ENCODE data around the gene TRAPPC2B.
"Not testable (repeated sequence)": the region's sequence is repeated elsewhere in the genome, so short reads cannot be mapped to it uniquely, and the experiment has no call there.

Gene TRAPPC2B

DNA sequence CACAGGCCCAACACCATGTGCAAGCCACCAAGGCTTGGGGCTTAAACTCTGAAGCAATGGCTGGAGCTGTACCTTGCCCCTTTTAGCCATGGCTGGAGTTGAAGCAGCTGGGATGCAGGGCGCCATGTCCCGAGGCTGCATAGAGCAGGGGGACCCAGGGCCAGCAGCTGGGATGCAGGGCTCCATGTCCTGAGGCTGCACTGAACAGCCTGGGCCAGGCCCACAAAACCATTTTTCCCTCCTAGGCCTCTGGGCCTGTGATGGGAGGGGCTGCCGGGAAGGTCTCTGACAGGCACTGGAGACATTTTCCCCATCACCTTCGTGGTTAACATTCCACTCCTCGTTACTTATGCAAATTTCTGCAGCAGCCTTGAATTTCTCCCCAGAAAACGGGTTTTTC is 10.8 kb downstream of the TRAPPC2B start:
- no peak for DNase-seq (ENCODE audit: low read depth in 2 of 2)

DNA sequence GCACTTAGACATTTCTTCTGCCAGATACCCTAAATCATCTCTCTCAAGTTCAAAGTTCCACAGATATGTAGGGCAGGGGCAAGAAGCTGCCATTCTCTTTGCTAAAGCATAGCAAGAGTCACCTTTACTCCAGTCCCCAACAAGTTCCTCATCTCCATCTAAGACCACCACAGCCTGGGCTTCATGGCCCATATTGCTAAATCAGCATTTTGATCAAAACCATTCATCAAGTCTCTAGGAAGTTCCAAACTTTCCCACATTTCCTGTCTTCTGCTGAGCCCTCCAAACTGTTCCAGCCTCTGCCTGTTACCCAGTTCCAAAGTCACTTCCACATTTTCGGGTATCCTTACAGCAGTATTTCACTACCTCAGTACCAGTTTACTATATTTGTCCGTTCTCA is 11.3 kb downstream of the TRAPPC2B start:
- not testable (repeated sequence) for DNase-seq (ENCODE audit: low read depth in 2 of 2)

DNA sequence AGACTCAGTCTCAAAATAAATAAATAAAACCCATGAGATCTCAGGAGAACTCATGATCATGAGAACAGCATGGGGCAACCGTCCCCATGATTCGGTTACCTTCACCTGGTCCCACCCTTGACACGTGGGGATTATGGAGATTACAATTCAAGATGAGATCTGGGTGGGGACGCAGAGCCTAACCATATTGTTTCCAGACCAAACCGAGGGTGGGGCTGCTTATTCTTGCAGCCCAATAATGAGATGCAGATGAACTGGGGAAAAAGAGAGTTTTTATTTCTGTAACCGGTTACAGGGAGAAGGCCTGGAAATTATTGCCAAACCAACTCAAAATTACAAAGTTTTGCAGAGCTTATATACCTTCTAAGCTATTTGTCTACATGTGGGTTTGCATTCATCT is 12.8 kb downstream of the TRAPPC2B start:
- DNase-seq (ENCODE audit: low read depth in 2 of 2): no peak

DNA sequence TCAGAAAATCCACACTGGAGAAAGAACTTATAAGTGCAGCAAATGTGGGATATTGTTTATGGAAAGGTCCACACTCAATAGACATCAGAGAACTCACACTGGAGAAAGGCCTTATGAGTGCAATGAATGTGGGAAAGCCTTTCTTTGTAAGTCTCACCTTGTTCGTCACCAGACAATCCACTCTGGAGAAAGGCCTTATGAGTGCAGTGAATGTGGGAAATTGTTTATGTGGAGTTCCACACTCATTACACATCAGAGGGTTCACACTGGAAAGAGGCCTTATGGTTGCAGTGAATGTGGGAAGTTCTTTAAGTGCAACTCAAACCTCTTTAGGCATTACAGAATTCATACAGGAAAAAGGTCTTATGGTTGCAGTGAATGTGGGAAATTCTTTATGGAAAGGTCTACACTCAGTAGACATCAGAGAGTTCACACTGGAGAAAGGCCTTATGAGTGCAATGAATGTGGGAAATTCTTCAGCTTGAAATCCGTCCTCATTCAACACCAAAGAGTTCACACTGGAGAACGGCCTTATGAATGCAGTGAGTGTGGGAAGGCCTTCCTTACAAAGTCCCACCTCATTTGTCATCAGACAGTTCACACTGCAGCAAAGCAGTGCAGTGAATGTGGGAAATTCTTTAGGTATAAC is 14.3 kb downstream of the TRAPPC2B start:
- DNase-seq (ENCODE audit: low read depth in 2 of 2): no peak

DNA sequence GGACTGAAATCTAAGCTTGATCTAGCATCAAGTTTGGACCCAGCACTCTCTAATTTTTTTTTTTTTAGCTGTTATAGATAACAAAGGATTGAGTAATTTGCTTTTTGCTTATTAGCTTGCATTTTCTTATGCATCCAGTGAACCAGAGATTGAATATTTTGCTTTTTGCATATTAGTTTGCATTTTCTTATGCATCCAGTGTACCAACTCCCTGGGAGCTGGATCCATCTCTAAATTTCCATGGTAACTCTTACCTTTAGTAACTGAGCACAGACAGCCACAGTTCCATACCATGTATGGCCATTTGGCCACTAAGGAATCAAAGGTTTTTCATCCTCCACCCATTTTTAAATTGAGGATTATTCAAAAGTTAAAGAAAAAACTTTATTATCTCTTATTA is 17.6 kb downstream of the TRAPPC2B start:
- no peak for DNase-seq (ENCODE audit: low read depth in 2 of 2)

DNA sequence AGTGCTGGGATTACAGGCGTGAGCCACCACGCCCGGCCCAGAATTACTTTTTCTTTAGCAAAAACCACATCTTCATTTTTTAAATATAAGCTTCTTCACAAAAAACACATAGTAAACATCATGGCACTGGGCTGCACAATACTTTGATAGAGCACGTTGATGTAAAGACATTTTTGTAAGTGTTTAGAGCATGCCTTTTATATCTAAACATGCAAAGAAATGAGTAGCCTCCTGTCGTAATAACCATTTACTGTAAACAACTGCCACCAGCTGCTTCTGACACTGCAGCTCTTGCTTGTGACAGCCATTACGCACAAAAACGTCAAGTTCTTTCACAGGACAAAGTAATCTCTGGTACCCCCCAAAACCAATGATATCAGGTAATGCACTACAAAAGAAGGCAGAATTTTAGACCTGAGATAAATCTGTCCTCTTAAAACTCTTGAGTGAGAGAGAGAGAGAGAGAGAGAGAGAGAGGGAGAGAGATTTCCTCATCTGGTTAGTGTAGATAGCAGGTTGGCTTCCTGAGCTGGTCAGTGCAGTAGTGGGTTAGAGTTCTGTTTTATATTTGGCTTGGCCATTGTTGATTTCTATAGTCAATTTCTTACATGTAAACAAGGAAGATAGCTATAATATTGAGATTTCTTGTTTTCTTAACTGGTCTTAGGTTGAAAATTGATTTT is 19.6 kb downstream of the TRAPPC2B start:
- DNase-seq (ENCODE audit: low read depth in 2 of 2): no peak

DNA sequence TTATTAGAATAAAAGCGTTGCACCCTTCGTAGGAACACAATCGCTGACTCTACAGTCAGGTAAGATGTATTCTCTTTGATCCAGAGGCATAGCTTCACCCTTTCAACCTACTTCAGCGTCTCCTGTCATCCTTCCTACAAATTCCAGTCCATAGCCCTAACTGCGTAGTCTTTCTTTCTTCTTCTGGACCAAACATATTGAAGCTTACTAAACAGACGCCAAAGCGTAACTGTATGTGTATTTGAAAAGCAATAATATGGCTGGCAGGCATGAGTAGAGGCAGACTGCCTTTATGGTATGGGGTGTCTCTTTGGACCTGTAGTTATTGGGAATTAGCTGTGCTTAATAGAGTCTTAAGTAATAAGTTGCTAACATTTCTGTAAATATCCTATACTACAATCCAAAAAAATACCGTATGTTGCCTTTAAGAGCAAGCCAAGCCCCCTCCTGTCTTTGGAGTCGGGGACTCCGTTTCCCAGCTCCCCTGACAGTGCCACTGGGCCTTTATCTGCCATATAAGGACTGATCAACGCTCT is 25.9 kb downstream of the TRAPPC2B start:
- DNase-seq (ENCODE audit: low read depth in 2 of 2): no peak

DNA sequence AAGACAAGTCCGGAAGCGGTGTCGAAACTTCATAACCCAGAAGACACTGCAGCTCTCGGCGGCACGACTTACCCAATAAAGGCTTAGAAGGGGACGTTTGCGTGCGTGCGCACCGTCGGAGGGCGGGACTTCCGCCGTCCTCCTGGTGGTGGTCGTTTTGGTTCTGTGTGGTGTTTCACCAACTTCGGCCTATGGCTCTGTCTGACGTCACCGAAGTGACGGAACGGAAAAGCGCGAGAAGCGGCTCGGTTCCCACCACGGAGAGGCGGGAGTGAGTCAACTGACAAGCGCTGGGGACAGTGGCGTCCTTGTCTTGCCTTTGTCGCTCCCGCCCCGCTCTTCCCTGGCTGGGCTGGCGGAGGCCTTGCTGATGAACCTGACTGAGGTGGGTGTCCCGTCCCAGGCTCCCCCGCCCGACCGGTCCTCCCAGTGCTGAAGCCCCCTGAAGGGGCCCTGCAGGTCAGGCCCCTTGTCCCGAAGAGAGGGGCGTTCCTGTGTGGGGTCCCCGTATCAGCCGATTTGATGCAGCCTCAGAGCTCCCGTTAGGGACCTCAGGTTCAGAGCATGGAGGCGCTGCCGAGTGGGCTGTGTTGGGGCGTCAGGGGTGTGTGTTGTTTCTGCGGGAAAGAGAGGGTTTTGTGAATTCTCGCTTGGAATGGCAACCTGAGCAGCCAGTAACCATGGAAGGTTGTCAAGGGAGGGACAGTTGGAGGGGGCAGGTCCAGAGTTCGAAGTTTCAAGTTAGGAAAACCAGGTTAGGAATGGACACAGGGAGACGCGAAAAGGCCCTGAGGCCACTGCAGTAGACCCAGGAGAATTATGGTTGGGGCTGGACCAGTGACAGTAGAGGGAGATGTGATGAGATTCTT is 26.6 kb downstream of the TRAPPC2B start, which contains the start of gene ZNF548:
Gene ZNF548 (plus strand): TSS at position 125 of the 869 bp plus-strand sequence. CDS start 246 bp downstream, at position 371.
- peak; percentile 96 to 97 for DNase-seq (ENCODE audit: low read depth in 2 of 2)

DNA sequence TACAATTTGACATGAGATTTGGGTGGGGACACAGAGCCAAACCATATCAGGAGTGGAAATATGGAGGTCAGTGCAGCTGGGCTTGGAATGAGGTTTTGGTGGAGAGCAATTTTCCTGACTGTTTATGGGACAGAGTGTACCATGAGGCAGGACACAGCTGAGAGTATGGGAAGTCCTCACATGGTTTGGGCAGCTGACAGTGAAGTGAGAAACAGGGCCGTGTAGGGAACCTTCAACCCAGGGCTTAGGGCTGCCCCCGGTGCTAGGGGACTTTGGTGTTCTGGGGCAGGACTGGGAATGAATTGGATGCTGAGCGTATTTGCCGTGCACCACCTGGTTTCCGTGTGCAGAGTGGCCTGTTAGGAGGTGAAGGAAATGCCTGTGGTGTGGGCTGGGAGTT is 32.4 kb downstream of the TRAPPC2B start:
- DNase-seq (ENCODE audit: low read depth in 2 of 2): no peak

DNA sequence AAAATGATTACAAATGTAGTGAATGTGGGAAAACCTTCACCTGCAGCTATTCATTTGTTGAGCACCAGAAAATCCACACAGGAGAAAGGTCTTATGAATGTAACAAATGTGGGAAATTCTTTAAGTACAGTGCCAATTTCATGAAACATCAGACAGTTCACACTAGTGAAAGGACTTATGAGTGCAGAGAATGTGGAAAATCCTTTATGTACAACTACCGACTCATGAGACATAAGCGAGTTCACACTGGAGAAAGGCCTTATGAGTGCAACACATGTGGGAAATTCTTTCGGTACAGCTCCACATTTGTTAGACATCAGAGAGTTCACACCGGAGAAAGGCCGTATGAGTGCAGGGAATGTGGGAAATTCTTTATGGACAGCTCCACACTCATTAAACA is 35.5 kb downstream of the TRAPPC2B start:
- no peak for DNase-seq (ENCODE audit: low read depth in 2 of 2)

DNA sequence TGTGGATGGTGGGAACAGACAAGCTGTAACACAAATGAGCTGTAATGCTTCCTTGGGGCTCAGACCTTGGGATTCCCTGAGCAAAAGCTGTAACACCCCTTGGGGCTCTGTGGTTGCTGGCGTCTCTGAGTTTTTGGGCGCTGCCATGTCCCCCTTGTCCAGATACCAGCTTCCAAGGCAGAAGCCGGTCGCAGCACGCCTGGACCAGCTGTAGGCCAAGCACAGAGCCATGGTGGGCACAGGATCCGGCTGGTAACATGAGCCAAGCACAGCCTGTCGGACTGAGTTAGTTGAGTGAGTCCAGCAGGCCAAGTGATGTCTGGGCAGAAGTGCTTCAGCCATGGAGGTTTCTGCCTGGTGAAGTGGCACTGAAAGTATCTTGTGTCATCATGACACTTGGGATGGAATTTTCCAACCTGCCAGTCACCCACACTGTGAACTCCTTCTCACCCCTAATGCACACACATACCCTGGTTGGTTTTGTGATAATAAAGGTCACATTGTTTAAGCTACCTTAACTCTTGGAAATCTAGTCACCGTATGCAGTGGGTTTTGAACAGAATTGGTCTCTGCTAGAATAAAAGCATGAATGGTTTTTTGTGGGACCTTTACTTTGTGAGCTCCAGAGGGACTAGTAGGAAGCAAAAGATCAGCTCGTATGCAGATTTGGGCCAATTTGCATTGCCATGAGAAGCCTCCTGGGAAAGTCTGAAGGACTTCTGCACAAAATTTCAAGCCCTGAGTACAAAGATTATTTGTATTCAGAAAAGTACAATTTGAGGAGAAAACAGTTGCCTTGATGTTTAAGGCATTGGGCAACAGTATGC is 40.6 kb downstream of the TRAPPC2B start:
- DNase-seq (ENCODE audit: low read depth in 2 of 2): no peak

DNA sequence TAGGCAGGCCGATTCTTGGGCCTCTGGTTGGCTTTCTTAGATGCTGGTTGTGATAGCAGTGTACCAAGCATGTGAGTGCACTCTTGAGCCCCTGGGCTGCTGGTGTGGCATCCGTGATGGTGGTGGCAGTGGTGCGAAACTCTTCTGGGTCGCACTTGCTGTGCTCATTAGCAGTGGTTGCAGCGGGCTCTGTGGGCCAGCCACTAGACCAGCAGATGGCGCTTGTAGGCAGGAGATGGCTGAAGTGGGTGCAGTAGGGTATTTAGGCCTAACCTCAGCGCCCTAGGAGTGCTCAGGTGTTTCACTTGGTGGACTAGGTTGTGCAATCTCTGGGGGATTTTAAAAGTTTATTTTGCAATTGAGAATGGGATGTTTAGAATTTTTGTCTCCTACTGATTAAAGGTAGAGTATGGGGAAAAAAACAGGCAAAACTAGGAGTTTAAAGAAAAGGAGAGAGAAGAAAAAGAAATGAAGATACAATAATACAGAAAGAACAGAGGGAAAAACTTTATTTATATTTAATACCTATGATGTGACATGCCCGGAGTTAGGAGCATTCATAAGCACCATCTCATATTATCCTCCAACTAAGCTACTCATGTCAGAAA is 43.3 kb downstream of the TRAPPC2B start:
- peak; percentile 39 to 49 for DNase-seq (ENCODE audit: low read depth in 2 of 2)

DNA sequence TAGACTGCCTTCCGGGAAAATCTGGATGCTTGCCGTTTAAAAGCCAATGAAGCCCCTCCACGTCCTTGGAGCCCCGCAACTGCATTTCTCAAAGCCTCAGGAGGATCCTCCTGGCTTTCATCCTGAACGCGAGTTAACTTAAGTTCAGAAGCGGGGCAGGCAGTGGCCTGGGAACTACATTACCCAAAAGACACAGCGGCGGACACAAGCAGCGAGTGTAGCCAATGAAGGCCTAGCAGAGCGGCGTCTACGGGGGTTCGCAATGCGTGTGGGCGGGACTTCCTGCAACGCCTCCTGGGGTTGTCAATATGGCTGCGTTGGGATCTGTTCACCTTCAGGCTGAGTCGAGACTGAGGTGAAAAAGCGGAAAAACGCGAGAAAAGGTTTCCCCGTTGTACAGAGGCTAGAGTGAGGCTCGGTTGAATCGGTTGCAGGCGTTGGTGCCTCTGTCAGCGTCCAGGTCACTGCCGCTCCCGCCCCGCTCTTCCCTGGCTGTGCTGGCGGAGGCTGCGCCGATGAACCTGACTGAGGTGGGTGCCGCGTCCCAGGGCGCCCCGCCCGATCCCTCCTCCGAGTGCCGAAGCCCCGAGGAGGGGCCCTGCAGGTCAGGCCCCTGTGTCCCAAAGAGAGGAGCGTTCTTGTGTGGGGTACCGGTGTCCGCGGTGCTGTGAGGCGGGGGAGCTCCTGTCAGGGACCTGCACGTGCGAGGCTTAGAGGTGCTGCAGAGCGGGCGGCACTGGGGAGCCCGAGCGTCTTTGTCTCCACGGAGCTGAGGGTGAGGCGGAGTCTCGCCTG is 47.7 kb downstream of the TRAPPC2B start, which contains the start of gene ZNF17:
Gene ZNF17 (plus strand): TSS at position 285 of the 795 bp plus-strand sequence. CDS start 2,455 bp downstream, outside the sequence.
- peak; percentile 78 to 86 for DNase-seq (ENCODE audit: low read depth in 2 of 2)
